Measurements from ENCODE around the gene CHD5.

DNA sequence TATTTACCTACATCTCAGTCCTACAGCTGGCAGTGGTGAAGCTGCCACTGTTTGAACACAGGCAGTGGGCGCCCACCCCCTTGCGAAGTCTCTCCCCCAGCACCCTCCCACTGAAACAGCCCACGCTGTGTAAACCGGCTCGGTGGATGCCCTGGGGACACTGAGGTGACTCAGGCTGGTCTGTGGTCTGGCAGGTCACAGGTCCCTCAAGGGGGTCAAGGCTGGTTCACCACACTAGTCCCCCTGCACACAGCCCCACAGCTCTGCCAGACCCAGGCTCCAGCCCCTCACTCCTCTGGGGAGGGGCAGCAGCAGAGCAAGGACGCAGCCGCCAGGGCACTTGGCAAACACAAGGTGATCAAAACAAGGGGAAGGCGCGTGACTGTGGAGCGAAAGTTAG is 7.6 kb downstream of the CHD5 start:
- TF ChIP-seq SP4 (CRISPR knock-in tag; IDR thresholded peaks at IDR 0.05) (no peak), HMG20A (CRISPR knock-in tag; IDR thresholded peaks at IDR 0.05; ENCODE audit: borderline replicate concordance) (no peak), SETDB1 (CRISPR knock-in tag; IDR thresholded peaks at IDR 0.05; ENCODE audit: borderline replicate concordance) (no peak), SMC3 (IDR thresholded peaks at IDR 0.05; ENCODE audit: low read length) (no peak), KAT2B (IDR thresholded peaks at IDR 0.05; ENCODE audit: borderline replicate concordance, low read depth, low read length) (no peak), MEF2D (CRISPR knock-in tag; IDR thresholded peaks at IDR 0.05) (no peak), ASH2L (IDR thresholded peaks at IDR 0.05; ENCODE audit: insufficient read length, low read depth, low read length) (no peak), NFE2L2 (IDR thresholded peaks at IDR 0.05; ENCODE audit: low read length) (no peak), ZNF232 (CRISPR knock-in tag; IDR thresholded peaks at IDR 0.05; ENCODE audit: borderline replicate concordance) (no peak), ZNF292 (CRISPR knock-in tag; IDR thresholded peaks at IDR 0.05; ENCODE audit: borderline replicate concordance, low read depth) (no peak), CEBPB (IDR thresholded peaks at IDR 0.05; ENCODE audit: borderline replicate concordance, low read depth, low read length) (no peak)
- TF ChIP-seq, protein P1, sequence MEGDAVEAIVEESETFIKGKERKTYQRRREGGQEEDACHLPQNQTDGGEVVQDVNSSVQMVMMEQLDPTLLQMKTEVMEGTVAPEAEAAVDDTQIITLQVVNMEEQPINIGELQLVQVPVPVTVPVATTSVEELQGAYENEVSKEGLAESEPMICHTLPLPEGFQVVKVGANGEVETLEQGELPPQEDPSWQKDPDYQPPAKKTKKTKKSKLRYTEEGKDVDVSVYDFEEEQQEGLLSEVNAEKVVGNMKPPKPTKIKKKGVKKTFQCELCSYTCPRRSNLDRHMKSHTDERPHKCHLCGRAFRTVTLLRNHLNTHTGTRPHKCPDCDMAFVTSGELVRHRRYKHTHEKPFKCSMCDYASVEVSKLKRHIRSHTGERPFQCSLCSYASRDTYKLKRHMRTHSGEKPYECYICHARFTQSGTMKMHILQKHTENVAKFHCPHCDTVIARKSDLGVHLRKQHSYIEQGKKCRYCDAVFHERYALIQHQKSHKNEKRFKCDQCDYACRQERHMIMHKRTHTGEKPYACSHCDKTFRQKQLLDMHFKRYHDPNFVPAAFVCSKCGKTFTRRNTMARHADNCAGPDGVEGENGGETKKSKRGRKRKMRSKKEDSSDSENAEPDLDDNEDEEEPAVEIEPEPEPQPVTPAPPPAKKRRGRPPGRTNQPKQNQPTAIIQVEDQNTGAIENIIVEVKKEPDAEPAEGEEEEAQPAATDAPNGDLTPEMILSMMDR (CRISPR knock-in tag; IDR thresholded peaks at IDR 0.05) = no peak
- TF ChIP-seq, protein P2, sequence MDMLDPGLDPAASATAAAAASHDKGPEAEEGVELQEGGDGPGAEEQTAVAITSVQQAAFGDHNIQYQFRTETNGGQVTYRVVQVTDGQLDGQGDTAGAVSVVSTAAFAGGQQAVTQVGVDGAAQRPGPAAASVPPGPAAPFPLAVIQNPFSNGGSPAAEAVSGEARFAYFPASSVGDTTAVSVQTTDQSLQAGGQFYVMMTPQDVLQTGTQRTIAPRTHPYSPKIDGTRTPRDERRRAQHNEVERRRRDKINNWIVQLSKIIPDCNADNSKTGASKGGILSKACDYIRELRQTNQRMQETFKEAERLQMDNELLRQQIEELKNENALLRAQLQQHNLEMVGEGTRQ (IDR thresholded peaks at IDR 0.05; ENCODE audit: low read depth, low read length) = no peak
- TF ChIP-seq, protein P2 (CRISPR knock-in tag; IDR thresholded peaks at IDR 0.05; ENCODE audit: borderline replicate concordance) = no peak
- TF ChIP-seq, protein P3, sequence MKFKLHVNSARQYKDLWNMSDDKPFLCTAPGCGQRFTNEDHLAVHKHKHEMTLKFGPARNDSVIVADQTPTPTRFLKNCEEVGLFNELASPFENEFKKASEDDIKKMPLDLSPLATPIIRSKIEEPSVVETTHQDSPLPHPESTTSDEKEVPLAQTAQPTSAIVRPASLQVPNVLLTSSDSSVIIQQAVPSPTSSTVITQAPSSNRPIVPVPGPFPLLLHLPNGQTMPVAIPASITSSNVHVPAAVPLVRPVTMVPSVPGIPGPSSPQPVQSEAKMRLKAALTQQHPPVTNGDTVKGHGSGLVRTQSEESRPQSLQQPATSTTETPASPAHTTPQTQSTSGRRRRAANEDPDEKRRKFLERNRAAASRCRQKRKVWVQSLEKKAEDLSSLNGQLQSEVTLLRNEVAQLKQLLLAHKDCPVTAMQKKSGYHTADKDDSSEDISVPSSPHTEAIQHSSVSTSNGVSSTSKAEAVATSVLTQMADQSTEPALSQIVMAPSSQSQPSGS (CRISPR knock-in tag; IDR thresholded peaks at IDR 0.05) = no peak

Measured in HepG2 (cell line).